GM19324 (cell line): ENCODE results near the gene TSSC4.

Experiments used
- ATAC-seq: cut with Tn5 transposase; IDR thresholded peaks from one replicate; pipeline ENCODE4 v1.9.1; 2021; ENCODE audit warnings: mild to moderate bottlenecking, moderate library complexity; ENCODE audit not compliant: unreplicated experiment, low FRiP score

TSSC4 gene

GRCh38 chr11:2444821-2445745, 44.5 kb downstream of the TSSC4 start, which contains the start of gene KCNQ1:
TSS of gene KCNQ1 (plus strand) at chr11:2445008. CDS start at chr11:2445099, 91 bp downstream.
- no peak for ATAC-seq

GRCh38 chr11:2445746-2446551, 45.4 kb downstream of the TSSC4 start:
- no peak for ATAC-seq

GRCh38 chr11:2446590-2447252, 46.2 kb downstream of the TSSC4 start:
- ATAC-seq: no peak

- ATAC-seq: no peak
Measured at GRCh38 chr11:2447253-2447950, 46.9 kb downstream of the TSSC4 start.

- no peak for ATAC-seq
Measured at GRCh38 chr11:2447951-2448650, 47.6 kb downstream of the TSSC4 start.

GRCh38 chr11:2448661-2449547, 48.4 kb downstream of the TSSC4 start:
- ATAC-seq: no peak

DNA sequence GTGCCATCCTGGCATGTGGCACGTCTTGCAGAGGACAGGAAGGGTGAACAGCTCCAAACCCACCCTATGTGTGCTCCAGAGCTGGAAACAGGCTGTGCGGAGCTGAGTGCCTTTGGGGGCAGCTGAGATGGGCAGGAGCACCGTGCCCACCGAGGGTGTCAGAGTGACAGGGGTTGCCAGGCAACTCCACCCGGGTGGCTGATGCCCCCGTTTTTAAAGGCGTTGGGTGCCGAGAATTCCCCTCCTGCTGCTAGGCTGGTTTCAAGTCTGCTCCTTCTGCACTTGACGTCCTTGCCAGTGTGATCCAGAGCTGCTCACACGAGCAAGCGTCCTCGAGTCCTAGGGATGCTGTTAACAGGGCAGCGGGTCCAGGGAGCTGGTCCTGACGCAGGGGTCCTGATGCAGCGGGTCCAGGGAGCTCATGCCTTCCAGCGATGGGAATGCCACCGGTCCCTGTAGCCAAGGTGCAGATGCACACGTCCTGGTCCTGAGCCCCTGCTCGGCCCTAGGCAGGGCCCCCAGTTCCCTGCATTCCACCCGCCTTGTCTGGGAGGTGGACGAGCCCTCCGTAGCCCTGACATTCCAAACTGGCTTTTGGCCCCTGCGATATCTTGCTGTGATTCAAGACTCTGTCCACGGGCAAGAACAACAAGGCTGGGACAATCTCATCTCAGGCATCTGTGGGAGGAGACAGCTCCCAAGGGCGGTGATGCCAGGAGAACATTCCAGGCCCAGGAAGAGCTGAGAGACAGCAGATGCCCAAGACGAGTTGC, 49.2 kb downstream of the TSSC4 start:
- ATAC-seq: no peak

- no peak for ATAC-seq
Measured at GRCh38 chr11:2450321-2451041, 49.9 kb downstream of the TSSC4 start.

DNA sequence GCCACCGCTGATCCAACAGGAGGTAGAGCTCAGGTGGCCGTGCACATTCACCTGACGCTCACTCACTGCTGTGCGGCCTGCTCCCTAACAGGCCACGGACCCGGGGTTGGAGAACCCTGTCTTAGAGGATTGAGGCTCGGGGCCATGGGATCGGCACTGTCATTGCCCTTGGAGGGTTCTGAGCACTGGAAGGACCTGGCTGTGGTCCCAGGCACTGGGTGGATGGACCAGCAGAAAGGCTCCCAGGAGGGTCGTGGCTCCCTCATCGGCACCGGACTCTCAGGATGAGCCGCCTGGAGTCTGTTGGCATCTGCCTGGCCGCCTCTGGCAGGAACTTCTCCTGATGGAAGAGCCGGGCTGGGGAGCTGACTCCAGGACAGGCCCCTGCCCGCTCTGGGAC, 50.8 kb downstream of the TSSC4 start:
- ATAC-seq: no peak

DNA sequence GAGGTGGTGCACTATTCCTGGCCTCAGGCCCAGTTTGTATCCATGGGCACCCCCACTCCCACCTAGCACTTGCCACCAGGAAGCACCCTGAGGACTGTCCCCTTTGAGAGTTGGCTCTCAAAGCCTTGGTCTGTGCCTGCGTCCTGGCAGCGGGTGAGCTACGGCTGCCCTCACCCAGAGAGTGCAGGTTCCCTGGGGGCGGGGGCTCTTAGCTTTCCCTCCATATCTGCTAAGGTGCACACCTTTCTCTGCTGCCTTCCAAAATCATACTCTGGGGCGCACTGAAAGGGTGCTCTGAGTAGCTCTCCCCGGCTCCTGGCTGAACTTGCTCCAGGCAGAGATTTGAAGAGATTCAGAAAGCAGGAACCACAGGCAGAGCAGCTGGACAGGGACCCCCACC, 51.4 kb downstream of the TSSC4 start:
- no peak for ATAC-seq

- no peak for ATAC-seq
Measured at GRCh38 chr11:2452321-2453012, 51.9 kb downstream of the TSSC4 start.

DNA sequence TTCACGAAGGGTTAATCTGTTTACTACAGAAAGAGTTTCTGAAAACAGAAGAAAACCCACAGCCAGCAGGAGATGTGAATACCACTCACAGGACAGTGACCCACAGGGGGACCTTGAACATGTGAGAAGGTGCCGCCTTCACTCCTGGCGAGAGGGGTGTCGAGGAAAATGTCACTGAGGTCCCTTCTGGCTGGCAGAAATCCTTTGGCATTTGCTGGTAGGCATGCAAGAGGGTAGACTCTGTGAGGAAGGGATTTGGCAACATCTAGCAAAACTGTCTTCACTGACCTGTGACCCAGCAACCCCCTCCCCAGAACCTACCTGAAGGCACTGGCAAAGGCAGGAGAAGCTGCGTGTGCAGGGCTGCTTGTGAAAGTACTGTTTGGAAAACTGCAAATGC, 52.9 kb downstream of the TSSC4 start:
- no peak for ATAC-seq
